HL-60 (cell line): Measurements from ENCODE around the gene SEPTIN12.

Experiments
- DNase-seq, 2 experiments: peaks; one replicate each; pipeline ENCODE4 v3.0.0-alpha.2; 2010 to 2020; ENCODE audit warnings: low read depth in 1 of 2, low spot score in 1 of 2
- H3K27ac ChIP-seq: fragments of 250-450 bp; sonication (Bioruptor Pico); replicated peaks from 2 replicates; pipeline ENCODE4 v1.5.1; 2020; ENCODE audit warnings: mild to moderate bottlenecking, moderate library complexity
- H3K27me3 ChIP-seq: fragments of 250-450 bp; sonication (Bioruptor Pico); 2 replicates; pipeline ENCODE4 v1.5.1; 2021; ENCODE audit warnings: mild to moderate bottlenecking, moderate library complexity; ENCODE audit not compliant: insufficient read depth, poor library complexity, severe bottlenecking
- H3K4me3 ChIP-seq: replicated peaks from 2 replicates; pipeline ENCODE4 v1.5.1; 2011; ENCODE audit warnings: mild to moderate bottlenecking, control low read depth, low read length; ENCODE audit not compliant: insufficient read depth
- CTCF ChIP-seq: IDR thresholded peaks from one replicate; pipeline ENCODE4 v1.5.1; 2011; ENCODE audit warnings: low read length, control low read depth, inconsistent platforms; ENCODE audit not compliant: insufficient read depth
- GABPA ChIP-seq: IDR thresholded peaks from 2 replicates; pipeline ENCODE4 v1.6.1; 2012; ENCODE audit warnings: low read depth
- POLR2AphosphoS5 ChIP-seq: IDR thresholded peaks from 2 replicates; pipeline ENCODE4 v1.6.1; 2012; ENCODE audit warnings: low read depth
- REST ChIP-seq: IDR thresholded peaks from 2 replicates; pipeline ENCODE4 v1.6.1; 2012; ENCODE audit warnings: low read depth; ENCODE audit not compliant: insufficient replicate concordance
- SPI1 ChIP-seq: IDR thresholded peaks from 2 replicates; pipeline ENCODE4 v1.6.1; 2012; ENCODE audit warnings: low read depth, mild to moderate bottlenecking, borderline replicate concordance

The SEPTIN12 gene

GRCh38 chr16:4760221-4760910, 27.8 kb downstream of the SEPTIN12 start:
- H3K27ac ChIP-seq = no peak overlapping the region
- no peaks in the 10 kb centered on the region for H3K27me3 ChIP-seq
- no peak for DNase-seq
- no peak for TF ChIP-seq GABPA
- TF ChIP-seq POLR2AphosphoS5 = no peak
- TF ChIP-seq REST = no peak
- TF ChIP-seq SPI1 = no peak
- TF ChIP-seq CTCF = no peak
- H3K4me3 ChIP-seq = no peak overlapping the region

GRCh38 chr16:4755687-4756086, 32.5 kb downstream of the SEPTIN12 start:
- Histone ChIP-seq H3K27me3 (no peaks in the 10 kb centered on the region), H3K27ac (no peak overlapping the region), H3K4me3 (no peak overlapping the region)
- DNase-seq = no peak
- TF ChIP-seq CTCF (no peak), SPI1 (no peak), GABPA (no peak), POLR2AphosphoS5 (no peak), REST (no peak)

- no peak for DNase-seq
- Histone ChIP-seq H3K27me3 (no peaks in the 10 kb centered on the region), H3K4me3 (no peak overlapping the region), H3K27ac (no peak overlapping the region)
- TF ChIP-seq POLR2AphosphoS5 = no peak
- no peak for TF ChIP-seq SPI1
- no peak for TF ChIP-seq GABPA
- no peak for TF ChIP-seq REST
- TF ChIP-seq CTCF = no peak
Observed at GRCh38 chr16:4754865-4755264, 33.3 kb downstream of the SEPTIN12 start.
